AG08396 (cell line): ENCODE data around the gene SRRM3.
"Not testable (repeated sequence)": the region's sequence is repeated elsewhere in the genome, so short reads cannot be mapped to it uniquely, and the experiment has no call there.

Experiments
- DNase-seq: peaks from one replicate; pipeline ENCODE4 v3.0.0; 2012; ENCODE audit warnings: low spot score, mixed read lengths

The SRRM3 gene

GRCh38 chr7:76201732-76202665, at the start of gene SRRM3:
Gene SRRM3, plus strand, starts transcription at chr7:76201896. Its CDS starts 33,171 bp downstream, at chr7:76235067.
- DNase-seq: peak; percentile 92

- DNase-seq: no peak
These were observed 49.8 kb upstream of the SRRM3 start for GRCh38 chr7:76151932-76152331.

GRCh38 chr7:76153571-76154230, 48.0 kb upstream of the SRRM3 start:
- not testable (repeated sequence) for DNase-seq

- no peak for DNase-seq
These were observed 45.8 kb upstream of the SRRM3 start for GRCh38 chr7:76155938-76156337.

GRCh38 chr7:76156992-76157685, 44.6 kb upstream of the SRRM3 start:
- not testable (repeated sequence) for DNase-seq

- DNase-seq: not testable (repeated sequence)
These were observed 43.3 kb upstream of the SRRM3 start for GRCh38 chr7:76158416-76158815.

- not testable (repeated sequence) for DNase-seq
These were observed 39.1 kb upstream of the SRRM3 start for GRCh38 chr7:76162416-76163170.

- DNase-seq: not testable (repeated sequence)
These were observed 37.9 kb upstream of the SRRM3 start for GRCh38 chr7:76163812-76164211.

- DNase-seq: no peak
These were observed 36.4 kb upstream of the SRRM3 start for GRCh38 chr7:76165106-76165972.

GRCh38 chr7:76165973-76166403, 35.7 kb upstream of the SRRM3 start:
- DNase-seq: no peak

- DNase-seq: peak; percentile 97
These were observed 35.1 kb upstream of the SRRM3 start for GRCh38 chr7:76166404-76167255.

- no peak for DNase-seq
These were observed 28.0 kb upstream of the SRRM3 start for GRCh38 chr7:76173566-76174205.

- not testable (repeated sequence) for DNase-seq
These were observed 24.7 kb upstream of the SRRM3 start for GRCh38 chr7:76176951-76177350.

GRCh38 chr7:76179686-76180085, 22.0 kb upstream of the SRRM3 start:
- DNase-seq: no peak

GRCh38 chr7:76182225-76182960, 19.3 kb upstream of the SRRM3 start:
- no peak for DNase-seq

GRCh38 chr7:76185187-76185896, 16.4 kb upstream of the SRRM3 start:
- DNase-seq: no peak

GRCh38 chr7:76187272-76187671, 14.4 kb upstream of the SRRM3 start:
- DNase-seq: no peak

GRCh38 chr7:76189276-76189675, 12.4 kb upstream of the SRRM3 start:
- no peak for DNase-seq
